SKM-1 treated with dmso at 0.1 percent for 144 hours (cell line): ENCODE measurements around the gene TNFAIP8L1.
"Not testable (repeated sequence)": the region's sequence is repeated elsewhere in the genome, so short reads cannot be mapped to it uniquely, and the experiment has no call there.

Experiments used
- DNase-seq: peaks from one replicate; lab custom pipeline; 2025; ENCODE audit not compliant: unreplicated experiment; lab: John Stamatoyannopoulos, UW

TNFAIP8L1 gene

DNA sequence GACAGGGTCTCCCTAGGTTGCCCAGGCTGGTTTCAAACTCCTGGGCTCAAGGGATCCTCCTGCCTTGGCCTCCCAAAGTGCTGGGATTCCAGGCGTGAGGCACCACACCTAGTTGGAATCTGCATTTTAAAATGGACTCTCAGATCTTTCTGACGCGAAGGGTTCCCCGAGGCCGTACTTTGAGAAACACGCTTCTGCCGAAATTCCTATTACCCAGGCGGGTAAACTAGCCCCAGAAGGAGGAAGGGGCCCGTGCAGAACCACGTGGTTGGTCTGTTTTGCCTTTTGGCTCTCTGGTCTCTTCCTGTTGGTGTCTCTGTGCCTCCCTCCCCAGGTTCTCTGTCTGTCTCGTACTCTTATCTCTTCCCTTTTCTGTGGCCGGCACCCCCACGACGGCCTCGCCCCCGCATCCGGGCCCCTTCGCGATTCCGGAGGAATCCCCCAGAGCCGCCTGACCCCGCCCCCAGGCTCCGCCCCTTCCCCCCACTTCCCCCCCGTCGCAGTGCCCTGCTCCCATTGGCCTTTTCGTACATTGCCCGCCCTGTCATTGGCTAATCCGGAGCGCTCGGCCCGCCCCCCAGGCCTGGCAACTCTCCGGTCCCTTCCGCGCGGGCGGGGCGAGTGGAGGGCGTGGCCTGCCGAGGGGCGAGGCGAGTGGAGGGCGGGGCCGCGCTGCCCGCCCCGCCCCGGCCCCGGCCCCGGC lies at the start of gene TNFAIP8L1:
TNFAIP8L1 (plus strand) TSS at position 689 of the 703 bp plus-strand sequence. CDS start 12,354 bp downstream, outside the sequence.
- peak; percentile 99 for DNase-seq

DNA sequence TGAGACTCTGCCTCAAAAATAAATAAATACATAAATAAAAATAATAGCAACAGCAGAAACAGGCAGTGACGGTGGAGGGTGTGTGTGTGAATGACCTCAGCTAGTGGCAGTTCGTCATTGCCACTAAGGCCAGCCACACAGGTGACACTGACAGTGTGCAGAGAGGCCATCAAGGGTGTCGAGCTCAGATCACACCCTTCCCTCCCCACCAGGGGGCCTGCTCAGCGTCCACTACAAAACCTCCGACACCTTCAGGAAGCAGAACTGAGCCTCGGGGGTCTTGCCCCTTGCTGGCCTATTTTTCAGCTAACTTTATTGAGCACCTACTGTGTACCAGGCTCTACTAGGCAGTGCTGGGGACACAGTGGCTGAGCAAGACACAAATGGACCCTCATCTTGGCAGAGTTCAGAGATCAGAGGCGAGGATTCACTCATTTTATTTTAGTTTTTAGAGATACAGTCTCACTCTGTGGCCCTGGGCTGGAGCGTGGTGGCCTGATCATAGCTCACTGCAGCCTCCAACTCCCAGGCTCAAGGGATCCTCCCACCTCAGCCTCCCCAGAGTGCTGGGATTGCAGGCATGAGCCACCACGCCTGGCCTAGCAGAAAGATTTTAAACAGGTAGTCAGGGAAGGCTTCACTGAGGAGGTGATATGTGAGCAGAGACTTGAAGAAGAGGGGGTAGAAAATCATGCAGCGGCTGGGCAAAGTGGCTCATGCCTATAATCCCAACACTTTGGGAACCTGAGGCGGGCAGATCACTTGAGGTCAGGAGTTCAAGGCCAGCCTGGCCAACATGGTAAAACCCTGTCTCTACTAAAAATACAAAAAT lies 49.5 kb upstream of the TNFAIP8L1 start:
- DNase-seq, result no peak

DNA sequence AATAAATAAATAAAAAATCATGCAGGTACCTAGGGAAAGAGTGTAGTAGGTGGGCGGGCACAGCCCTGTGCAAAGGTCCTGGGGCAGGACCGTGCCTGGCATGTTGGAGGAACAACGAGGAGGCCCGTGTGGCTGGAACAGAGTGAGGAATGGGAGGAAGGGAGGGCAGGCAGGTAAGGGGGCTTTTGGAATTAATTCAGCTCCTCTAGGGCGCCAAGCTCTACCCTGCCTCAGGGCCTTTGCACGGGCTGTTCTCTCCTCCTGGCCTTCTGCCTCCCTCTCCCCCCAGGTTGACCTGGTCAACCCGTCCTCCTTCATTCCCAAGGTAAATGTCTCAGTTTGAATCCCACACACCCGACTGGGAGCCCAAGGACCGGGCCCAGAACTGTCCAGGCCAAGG lies 48.8 kb upstream of the TNFAIP8L1 start:
- no peak for DNase-seq

DNA sequence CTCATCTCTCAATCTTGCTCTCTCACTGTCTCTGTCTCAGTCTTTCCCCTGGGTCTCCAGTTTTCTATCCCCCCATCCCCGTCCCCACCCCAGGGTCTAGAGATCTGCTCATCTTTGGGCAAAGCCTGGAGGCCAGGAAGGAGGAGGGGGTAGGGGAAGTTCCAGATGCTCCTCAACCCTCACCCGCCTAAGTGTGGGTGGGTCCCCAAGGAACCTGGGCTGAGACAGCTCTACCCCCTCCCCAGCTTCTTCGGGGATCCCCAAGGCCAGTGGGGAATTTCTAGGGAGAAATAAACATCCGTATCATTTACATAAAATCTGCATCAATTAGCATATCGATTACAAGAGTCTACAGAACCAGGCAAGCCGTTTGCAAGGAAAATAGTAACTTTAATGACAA lies 48.0 kb upstream of the TNFAIP8L1 start:
- DNase-seq, result no peak

DNA sequence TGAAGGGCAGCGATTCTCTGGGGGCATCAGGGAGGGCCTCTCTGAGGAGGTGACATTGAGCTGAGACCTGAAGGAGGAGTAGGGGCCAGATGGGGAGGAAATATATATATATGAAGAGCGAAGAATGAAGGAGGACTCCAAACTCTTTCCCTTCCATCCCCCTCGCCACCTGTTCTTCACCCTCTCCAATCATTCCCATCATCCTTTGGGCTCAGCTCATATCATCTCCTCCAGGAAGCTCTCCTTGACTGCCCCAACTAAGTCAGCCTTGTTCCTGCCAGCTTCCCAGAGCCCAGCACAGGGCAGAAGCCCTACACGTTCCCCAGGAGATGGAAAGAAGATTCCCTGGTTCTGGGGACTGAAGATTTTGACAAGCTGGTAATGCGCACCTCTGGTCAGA lies 46.9 kb upstream of the TNFAIP8L1 start:
- no peak for DNase-seq

DNA sequence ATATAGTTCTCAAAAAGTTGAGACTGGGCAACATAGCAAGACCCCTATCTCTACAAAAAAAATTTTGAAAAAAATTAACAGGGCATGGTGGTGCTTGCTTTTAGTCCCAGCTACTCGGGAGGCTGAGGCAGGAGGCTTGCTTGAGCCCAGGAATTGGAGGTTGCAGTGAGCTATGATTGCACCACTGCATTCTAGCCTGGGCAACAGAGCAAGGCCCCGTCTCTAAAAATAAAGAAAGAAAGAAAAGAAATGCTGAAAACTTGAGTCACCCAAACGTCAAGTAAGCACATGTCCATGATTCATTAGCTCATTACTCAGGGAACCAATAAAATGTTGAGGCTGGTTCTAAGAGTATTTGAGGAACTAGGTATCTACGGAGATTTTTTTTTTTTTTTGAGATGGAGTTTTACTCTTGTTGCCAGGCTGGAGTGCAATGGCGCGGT lies 45.9 kb upstream of the TNFAIP8L1 start:
- peak; percentile 21 for DNase-seq

DNA sequence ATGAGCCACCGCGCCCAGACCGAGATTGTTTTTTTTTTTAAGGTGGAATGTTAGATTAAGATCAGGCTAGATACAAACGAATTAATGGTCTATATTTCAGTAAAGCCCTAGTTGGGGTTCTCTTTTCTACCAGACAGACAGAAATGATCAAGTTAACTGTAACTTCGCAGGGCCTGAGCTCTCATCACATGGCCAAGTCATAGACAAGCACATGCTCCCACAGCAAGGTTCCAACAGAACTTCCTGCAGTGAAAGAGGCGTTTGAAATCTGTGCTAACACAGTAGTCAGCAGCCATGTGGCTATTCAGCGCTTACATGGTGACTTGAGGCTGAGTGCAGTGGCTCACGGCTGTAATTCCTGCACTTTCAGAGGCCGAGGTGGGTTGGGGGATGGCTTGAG lies 45.1 kb upstream of the TNFAIP8L1 start:
- DNase-seq, result no peak

DNA sequence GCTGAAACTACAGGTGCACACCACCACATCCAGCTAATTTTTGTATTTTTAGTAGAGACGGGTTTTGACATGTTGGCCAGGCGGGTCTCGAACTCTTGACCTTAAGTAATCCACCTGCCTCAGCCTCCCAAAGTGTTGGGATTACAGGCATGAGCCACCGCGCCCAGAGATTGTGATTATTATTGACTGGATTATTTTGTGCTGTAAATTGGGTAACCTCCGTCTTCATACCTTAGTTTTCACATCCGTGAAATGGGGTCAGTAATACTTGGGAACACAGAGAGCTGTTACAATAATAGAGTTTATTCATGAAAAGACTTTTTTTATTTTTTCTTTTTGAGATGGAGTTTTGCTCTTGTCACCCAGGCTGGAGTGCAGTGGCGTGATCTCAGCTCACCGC lies 44.2 kb upstream of the TNFAIP8L1 start:
- DNase-seq, result not testable (repeated sequence)

DNA sequence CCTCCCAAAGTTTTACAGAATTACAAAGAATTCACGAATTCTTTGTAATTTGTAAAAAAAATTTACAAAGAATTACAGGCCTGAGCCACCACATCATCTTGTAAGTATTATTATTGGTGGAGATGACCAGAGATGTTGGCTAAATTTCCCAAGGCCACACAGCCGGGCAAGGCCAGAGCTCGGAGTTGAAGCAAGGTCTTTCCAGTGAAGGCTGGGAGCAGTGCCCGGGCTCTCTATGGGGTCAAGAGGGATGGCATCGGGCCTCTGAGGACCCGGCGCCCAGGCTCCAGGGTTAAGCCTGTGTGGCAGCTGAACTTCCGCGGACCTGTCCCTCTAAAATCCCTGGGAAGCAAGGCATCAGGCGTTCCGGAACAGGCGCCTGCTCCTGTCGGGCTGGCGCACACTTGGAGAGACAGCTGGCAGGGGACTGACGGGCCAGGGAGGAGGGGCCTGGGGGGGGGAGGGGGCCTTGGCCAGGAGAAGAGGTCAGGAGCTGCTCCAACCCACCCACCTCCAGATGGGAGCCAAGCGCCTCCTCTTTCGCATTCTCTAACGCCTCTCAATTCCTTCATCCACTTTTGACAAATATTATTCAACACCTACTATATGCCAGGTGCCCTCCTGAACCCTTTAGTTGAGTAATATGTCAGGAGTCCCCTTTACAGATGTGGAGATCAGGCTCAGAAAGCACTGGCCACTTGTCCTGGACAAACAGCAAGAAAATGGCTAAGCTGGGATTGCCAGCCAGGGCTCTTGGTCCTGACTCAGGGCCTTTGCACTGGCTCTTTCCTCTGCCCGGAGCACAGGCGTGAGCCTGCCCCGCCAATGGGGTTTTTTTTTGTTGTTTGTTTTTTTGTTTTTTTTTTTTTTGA lies 43.0 kb upstream of the TNFAIP8L1 start:
- no peak for DNase-seq

DNA sequence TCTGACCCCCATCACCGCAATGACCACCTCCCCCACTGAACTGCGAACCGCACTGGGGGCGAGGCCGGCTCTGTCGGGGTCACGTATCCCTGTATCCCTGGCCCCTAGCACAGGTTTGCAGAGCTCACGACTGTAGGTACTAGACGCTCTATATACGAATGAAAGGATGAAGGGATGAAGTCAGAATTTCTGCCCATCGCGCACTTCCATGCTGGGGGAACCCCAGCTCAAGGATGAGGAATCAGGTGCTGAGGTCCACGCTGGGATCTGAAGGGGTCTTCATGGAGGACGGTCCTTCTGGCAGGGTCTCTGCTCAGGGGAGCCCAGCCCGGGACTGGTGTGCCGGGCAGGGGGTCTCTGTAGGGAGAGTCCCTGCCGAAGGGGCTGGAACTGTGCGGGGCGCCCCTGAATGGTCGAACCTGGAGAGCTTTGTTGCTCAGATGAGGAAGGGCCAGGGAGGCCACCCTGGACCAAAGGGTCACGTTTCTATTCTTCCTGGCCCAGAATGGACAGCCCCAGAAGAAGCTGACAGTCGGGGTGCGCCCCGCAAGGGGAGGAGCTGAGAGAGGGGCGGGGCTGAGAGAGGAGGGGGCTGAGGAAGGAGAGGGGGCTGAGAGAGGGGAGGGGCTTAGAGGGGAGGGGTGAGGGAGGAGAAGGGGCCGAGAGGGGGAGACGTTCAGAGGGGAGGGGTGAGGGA lies 41.9 kb upstream of the TNFAIP8L1 start:
- DNase-seq, result no peak

DNA sequence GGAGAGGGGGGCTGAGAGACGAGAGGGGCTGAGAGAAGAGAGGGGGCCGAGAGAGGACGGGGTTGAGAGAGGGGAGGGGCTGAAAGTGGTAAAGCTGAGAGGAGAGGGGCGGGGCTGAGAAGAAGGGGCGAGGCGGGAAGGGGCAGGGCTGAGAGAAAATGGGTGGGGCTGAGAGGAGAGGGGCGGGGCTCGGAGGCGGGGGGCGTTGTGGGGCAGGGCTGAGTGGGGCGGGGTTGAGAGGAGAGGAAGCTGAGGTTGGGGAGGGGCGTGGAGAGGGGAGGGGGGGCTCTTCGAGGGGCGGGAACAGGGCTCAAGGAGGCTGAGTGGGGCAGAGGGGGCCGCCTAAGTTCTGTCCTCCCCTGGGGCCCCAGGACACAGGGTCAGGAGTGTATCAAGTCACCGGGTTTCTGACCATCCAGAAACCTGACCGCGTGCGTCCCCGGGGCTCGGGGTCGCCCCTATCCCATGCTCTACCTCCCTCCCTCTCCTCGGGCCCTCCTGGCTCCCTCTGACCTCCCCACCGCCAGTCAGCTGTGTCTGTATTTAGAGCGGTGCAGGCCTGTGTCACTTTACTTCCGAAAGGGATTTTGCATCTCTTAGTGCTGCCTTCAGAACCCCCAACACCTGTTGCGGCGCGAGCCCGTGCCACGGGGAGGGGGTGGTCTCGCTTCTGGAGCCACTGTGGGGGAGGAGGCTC lies 41.2 kb upstream of the TNFAIP8L1 start:
- peak; percentile 51 for DNase-seq

DNA sequence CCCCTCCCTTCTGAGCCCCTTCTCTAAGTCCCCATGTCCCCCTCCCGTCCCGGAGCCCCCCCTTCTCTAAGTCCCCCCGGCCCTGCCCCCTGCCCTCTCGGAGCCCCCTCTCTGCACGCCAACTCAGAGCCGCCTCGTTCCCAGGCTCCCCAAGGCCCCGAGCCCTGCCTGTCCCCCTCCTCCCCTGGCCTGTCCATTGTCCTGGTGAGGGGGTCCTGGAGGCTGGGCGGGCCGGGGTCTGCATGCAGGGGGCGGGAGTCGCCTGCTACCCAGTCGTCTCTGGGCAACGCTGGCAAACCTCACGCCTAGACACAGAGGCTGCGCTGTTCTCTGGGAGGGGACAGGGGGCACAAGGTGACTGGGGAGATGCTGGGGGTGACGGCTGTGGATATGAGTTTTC lies 40.6 kb upstream of the TNFAIP8L1 start:
- DNase-seq, result no peak

DNA sequence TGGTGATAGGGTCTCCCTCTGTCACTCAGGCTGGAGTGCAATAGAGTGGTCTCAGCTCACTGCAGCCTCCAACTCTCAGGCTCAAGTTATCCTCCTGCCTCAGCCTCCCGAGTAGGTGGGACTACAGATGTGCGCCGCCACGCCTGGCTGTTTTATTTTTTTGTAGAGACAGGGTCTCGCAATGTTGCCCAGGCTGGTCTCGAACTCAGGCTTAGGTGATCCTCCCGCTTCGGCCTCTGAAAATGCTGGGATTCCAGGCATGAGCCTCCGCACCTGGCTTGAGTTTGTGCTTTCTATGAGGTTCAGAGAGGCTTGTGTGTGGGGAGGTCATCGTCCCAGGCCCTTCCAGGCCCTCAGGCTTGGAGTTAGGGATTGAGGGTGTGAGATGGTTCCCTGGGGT lies 39.2 kb upstream of the TNFAIP8L1 start:
- DNase-seq, result no peak

DNA sequence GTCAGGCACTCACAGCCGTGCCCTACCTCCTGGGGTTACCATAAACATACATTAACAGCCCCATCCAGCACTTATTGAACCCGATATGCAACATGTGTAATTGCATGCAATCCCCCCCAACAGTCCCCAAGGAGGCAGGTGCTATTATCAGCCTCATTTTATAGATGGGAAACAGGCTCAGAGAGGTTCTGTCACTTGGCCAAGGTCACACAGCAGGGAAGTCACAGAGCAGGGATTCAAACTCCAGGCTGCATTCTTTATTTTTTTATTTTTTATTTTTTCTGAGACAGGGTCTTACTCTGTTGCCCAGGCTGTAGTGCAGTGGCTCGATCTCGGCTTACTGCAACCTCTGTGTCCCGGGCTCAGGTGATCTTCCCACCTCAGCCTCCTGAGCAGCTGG lies 38.4 kb upstream of the TNFAIP8L1 start:
- DNase-seq, result no peak

DNA sequence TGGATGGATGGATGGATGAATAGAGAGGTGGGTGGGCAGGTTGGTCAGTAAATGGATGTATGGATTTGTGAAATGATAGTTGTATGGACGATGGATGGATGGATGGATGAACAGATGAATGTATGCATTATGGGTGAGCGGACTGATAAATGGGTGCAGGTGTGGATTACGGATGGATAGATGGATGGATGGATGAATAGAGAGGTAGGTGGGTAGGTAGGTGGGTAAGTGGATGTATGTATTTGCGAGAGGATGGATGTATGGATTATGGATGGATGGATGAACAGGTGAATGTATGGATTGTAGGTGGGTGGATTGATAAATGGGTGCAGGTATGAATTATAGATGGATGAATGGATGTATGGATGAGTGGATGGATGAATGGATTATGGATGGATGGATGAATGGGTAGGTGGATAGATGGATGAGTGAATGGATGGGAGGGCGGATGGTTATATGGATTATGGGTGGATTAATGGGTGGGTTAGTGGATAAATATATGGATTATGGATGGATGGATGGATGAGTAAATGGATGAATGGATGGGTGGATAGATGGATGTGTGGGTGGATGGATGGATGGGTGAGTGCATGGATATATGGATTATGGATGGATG lies 37.0 kb upstream of the TNFAIP8L1 start:
- no peak for DNase-seq

DNA sequence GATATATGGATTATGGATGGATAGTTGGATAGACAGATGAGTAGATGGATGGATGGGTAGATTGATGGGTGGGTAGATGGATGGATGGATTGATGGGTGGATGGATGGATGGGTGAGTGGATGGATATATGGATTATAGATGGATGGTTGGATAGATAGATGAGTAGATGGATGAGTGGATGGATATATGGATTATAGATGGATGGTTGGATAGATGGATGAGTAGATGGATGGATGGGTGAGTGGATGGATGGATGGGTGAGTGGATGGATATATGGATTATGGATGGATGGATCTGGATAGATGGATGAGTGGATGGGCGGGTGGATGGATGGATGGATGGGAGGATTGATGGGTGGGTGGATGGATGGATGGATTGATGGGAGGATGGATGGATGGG lies 36.4 kb upstream of the TNFAIP8L1 start:
- no peak for DNase-seq

DNA sequence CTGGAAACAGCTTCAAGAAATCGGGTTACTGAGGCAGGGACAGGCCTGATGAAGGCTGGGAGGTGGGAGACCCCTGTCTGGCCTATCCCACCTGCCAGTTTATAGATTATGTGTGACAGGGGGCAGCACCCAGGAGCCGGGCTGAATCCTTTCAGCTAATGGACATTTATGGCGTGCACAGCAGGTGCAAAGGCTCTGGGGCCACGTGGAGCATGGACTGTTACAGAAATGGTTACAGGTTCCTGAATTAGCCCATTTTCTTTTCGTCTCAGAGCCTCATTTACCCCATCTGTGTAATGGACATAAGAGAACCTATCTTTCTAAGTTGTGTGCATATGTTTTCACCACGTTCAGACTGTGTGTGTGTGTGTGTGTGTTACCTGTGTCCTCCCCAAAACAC lies 34.4 kb upstream of the TNFAIP8L1 start:
- DNase-seq, result no peak

DNA sequence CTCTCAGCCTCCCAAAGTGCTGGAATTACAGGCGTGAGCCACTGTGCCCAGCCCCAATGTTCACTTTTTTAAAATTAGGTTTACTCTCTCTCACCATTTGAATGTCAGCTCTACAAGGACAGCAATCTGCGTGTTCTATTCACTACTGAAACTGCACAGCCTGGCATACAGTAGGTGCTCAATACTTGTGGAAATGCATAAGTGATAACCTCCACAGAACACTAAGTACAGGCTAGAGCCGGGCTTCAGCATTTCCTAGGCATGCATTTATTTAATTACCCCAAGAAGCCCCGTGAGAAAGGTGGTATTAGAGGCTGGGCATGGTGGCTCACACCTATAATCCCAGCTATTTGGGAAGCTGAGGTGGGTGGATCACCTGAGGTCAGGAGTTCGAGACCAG lies 33.1 kb upstream of the TNFAIP8L1 start:
- DNase-seq, result no peak

DNA sequence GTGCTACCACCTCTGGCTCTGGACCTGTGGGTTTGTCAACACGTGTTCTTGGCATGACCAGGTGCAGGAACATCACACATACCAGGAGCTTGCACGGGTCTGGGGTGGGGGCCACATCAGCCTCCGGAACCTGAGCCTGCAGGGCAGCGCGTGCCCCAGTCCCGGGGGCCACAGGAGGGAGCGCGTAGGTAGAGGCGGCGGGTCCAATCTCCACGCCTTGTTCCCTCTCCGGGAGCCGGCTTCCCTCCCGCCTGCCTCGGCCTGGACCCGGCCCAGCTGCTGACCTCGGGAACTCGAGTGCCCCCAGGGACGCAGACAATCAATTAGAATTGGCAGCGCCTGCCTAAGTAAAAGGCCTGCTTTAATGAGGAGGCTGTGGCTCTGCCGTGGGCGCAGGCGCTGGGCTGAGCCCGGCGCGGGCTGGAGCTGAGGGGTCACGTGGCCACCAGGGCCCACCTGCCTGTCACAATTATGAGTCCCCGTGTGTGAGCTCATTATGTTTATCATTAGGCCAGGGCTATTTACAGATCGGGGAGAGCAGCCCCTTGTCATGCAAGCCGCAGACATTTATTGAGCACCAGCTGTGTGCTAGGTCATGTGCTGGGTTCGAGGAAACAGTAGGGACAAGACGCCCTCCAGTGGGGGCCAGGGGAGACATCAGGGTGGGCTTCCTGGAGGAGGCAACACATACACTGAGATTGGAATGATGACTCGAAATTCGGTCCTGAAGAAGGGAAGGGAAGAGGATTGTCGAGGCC lies 32.2 kb upstream of the TNFAIP8L1 start:
- no peak for DNase-seq
